ENCODE measurements around the gene DNAH17.
"Not testable (repeated sequence)": the region's sequence is repeated elsewhere in the genome, so short reads cannot be mapped to it uniquely, and the experiment has no call there.

DNAH17 gene

DNA sequence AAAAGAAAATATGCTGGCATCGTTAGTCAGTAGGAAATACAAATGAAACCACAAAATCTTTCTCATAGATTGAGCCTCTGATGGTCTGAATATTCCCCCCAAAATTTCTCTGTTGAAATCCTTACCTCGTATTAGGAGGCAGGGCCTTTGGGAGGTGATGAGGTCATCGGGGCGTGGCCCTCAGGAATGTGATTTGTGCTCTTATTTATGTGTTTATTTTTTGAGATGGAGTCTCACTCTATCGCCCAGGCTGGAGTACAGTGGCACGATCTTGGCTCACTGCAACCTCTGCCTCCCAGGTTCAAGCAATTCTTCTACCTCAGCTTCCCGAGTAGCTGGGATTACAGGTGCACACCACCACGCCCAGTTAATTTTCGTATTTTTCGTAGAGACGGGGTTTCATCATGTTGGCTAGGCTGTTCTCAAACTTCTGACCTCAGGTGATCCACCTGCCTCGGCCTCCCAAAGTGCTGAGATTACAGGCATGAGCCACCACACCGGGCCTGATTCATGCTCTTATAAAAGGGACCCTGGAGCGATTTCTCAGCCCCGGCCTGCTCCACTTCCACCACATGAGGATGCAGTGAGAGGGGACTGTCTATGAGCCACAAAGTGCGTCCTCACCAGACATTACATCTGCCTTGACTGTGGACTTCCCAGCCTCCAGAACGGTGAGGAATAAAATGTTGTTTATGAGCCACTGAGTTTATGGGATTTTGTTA, 53.1 kb downstream of the DNAH17 start:
- DNase-seq: no peak

DNA sequence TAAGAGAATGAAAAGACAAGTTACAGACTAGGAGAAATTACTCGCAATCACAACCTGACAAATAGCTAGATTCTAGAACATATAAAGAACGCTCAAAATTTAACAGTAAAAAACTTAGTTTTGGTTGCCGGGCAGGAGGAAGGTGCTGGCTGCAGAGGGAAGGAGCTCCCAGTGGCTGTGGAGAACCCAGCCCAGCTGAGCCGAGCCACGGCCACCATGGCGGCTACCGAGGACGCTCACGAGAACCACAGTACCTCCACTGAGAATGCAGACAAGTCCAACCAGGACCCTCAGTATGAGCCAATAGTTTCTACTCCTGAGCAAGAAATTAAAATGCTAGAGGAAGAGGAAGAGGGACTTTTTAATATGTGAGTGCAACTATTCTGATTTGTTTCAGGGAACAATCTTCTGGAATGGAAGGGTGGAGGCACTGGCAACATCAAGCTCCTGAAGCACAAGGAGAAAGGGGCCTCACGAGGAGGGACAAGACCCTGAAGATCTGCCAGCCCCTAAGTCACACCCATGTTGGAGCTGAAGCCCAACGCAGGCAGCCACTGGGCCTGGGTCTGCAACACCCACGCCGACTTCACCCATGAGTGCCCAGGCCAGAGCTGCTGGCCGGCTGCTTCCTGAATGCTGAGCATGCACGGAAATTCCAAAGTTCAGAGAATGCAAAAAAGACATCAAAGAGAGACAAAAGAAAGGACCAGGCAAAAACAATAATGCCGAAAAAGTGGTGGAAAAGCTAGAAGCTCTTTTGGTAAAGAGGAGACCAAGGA, 55.0 kb downstream of the DNAH17 start:
- no peak for DNase-seq

DNA sequence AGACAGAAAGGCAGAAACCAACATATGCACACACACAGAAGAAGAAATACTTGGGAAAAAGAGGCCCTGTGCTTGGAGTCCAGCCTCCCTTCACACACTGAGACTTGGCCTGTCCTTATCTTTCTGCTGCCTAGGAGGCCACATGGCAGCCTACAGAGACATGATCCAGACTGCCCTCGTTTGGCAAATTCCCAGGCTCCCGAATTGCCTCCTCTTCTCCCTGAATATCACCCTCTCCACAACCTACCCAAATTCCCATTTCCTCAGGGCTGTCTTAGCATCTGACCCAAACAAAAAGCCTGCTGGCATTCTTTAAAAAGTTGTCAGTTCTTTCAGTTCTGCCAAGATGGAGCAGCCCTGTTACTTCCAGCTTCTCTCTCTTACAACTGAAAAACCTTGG, 59.8 kb downstream of the DNAH17 start:
- no peak for DNase-seq

DNA sequence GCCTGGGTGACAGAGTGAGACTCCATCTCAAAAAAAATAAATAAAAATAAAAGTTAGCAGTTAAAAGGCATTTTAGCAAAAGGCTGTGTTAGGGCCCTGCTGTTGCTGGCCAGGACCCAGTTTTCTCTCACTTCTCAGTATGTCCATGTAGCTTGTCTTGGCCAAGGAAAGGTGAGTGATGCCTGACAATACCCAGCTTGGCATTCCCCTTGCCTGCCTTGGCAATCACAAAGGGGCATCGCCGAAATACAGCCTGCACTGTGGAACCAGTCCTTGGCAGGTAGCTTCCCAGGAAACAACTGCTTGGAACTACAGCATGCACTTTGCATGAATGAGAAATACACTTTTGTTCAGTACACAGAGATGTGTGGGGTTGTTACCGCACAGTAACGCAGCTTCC, 61.7 kb downstream of the DNAH17 start:
- DNase-seq: no peak

DNA sequence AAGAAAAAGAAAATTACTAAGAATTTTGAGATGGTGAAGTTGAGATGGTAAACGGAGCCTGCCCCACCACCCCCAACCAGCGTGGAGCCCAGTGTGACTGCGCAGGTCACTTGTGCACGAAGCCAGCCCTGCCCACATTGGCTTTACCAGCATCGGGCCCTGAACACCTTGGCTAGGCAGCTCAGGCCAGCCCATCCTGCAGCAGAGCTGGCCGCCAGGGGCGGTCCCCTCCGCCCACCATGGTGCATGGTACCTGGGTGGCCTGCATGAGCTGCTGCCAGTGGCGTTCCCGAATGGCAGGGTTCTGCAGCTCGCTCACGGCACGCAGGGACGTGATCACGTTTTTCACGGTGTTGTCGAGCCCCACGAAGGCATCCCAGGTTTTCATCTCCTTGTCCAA, 62.7 kb downstream of the DNAH17 start:
- no peak for DNase-seq

DNA sequence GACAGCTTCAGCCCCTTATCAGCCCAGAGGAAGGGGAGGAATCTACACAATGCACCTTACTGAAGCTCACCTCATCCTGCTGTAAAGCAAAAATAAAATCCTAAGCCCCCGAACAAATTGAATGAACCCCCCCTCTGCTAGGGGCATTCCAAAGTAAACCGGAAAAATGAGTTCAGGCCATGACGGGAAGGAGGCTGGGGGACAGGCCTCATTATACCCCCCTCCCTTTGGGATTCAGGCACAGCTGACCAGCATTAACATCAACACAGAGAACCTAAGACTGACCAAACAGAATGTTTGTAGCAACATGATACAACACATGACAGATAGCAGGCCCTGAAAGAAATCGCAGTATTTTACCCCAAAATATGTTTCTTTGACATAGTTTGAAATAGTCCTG, 64.2 kb downstream of the DNAH17 start:
- DNase-seq: no peak

DNA sequence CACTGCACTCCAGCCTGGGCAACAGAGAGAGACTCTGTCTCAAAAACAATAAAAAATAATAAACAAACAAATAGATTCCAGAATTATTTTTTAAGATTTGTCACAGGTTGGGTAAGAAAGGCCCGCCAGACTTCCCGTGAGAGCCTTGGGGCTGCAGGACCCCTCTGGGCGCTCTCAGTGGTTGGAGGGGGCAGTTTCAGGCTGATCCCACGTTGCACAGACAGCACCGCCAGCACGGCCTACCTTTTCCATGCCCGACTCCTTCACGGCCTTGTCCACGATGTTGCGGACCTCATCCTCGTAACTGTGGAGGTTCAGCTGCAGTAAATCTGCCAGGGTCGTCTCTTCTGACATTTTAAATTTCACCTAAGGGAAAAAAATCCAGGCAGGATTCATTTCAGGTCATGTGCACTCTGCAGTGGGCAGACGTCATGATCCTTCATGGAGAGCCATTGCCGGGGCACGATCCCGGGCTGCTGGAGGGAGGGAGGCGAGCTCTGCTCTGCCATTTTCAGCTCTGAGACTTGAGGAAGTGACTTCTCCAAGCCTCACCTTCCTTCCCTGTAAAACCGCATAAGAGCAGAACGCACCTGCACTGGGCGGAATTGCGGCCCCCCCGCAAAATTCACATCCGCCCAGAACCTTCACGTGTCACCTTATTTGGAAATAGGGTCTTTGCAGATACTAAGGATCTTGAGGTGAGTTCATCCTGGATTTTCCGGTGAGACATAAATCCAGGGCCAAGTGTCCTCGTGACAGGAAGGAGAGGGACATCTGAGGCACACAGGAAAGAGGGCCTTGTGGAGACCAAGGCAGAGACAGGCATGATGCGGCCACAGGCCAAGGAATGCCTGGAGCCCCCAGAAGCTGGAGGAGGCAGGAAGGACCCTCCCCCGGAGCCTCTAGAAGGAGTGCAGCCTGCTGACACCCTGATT, 66.8 kb downstream of the DNAH17 start:
- DNase-seq: no peak

DNA sequence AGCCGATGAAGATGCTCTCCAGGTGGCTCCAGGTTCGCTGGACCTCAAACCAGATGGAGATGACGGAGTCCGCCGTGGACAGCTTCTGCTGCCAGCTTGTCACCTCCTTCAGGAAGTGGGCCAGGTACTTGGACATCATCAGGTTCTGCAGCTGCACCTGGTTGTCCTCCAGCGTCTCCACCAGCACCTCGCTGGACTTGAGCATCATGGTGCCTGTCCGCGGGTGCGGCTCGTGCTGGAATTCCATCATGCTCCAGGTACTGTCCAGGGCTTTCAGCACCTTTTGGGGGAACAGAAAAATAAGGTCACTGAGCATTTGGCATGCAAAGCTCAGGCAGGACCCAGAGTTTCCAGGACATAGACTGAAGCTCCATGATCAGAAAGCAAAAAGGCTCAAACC, 69.7 kb downstream of the DNAH17 start:
- DNase-seq: no peak

DNA sequence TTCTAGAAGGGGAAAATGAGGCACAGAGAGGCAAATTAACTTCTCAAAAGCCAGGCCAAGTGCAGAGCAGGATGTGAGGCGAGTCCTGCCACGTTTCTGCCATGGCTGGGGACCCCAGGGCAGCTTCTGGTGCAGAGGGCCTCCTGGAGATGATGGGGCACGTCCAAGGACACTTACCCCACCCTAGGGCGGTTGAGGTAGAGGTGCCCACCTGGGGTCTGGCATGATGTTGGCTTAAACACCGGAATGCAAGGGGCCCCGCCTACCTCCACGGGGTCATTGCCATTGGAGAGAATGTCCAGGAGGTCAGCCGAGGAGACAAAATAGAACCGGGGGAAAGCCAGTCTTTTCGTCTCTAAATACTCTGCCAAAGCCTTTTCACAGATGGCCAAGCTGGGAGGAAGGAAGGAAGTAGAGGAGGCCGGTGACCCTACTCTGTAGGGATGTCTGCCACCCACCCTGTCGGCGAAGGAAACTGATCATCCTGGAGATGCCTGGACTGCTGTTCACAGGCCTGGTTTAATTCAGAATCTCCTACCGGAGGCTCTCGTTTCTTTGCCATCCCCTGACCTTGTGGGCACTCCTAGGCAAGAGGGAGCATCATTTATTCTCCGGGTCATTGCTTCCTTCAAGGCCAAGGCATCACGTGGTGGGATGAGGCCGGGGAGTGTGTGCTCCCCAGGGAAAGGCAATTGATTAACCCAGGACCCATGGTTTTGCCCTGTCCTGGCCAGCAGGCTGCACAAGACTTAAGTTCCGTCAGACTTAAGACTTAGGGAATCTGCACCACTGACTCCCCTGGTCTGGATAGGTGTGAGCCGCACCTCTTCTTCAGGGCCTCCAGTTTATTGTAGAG, 70.5 kb downstream of the DNAH17 start:
- DNase-seq: no peak

DNA sequence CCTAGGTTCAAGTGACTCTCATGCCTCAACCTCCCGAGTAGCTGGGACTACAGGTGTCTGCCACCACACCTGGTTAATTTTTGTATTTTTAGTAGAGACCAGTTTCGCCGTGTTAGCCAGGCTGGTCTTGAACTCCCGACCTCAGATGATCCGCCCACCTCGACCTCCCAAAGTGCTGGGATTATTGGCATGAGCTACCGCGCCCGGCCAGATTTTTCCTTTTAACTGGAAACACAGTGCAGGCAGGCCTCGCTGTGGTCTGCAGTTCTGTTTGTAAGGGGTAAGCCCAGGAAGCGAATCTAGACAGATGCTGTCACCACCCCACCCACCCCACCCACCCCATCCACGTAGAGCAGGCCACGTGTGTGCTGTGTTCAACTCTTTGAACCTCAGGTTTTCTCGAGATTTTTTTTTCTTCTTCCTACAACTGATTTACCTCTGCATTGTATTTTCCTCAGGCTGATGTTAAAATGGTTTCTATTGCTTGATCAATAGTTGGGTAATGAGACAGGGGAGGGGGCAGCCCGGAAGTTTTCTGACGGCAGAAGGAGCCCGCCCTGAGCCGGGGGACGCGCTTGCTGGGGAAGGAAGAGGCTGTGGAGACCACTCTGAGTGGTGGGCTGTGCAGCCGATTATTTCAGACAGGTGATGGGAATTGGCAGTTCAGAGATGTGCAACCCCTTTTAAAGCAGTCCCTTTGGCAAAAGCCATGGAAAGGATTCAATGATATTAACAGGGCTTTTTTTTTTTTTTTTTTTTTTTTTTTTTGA, 72.9 kb downstream of the DNAH17 start:
- no peak for DNase-seq

DNA sequence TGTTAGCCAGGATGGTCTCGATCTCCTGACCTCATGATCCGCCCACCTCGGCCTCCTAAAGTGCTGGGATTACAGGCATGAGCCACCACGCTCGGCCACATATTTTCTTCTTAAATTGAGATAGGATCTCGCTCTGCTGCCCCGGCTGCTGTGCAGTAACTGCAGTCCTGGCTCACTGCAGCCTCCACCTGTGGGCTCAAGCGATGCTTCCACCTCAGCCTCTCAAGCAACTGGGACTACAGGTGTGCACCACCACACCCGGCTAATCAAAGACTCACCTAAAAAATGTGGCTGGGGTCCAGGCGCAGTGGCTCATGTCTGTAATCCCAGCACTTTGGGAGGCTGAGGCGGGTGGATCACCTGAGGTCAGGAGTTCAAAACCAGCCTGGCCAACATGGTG, 73.8 kb downstream of the DNAH17 start:
- not testable (repeated sequence) for DNase-seq

DNA sequence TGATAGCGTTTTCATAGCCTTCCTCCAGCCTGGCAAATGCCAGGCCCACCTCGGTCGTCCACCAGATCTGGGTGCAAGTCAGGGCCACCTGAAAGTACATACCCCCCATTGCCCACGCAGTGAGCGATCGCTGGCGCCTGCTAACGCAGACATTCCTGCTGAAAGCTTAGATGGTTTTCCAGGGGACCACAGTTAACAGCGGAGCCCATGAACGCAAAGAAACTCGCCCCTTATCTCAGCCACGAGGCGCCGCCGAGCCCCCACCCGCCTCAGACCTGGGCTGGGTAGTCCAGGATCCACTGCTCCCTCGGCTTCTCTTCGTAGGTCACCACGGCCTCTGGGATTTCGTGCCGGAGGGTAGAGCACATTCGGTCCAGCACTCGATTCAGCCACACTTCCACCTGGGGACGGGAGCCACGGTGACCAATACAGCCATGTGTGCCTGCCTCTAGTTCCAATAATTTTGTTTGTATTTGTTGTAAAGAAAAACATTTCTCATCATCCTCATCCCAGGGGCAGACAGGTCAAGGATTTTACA, 74.5 kb downstream of the DNAH17 start:
- no peak for DNase-seq

DNA sequence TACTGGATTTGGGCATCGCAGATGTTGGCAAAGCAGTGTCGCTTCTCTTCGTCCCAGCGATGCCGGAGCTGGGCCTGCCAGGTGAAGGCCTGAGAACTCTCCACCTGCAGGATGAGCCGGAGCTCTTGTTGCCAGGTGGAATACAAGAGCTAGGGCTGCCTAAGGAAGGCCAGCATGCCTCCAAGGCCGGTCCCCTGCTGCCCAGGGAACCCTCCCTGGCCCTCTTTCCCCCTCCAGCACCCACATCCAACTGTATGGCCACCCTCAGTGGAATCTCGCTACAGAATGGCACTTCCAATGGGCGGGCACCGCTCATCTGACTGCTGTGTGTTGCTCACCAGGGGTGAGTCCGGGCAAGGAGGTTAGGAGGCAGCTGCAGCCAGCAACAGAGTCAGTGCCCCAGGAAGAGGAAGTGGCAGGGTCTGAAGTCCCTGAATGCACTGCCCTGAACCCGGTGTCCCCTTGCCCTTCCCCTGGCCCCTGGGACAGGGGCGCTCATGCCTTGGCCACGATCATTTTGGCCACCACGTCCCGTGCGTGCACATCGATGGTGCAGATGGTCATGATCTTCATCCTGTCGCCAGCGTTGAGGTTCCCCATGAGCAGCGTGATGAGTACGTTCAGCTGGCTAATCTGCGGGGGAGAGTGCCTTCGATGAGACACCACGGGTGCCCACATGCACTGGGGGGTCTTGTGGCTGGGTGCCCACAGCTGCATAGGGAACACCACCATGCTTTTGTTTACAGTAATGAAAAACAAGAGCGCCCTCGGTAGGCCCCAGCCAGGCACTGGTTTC, 75.8 kb downstream of the DNAH17 start:
- DNase-seq: no peak

DNA sequence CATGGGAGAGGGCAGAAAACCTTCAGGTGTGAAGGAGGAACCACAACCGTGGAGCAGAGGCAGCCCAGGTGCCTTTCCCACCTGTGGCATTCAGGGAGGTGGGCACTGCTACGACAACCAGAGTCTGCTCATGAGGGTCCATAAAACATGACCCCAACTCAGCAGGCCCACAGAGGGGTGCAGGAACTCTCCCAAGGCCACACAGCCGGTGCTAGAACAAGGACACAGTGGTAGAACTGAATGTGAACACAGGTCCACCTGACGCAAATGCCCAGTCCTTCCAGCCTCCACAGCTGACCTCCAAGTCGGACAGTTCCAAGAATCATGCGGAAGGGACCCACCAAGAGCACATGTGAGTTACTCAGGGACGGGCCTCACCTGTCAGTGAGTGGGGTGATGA, 76.4 kb downstream of the DNAH17 start:
- DNase-seq: no peak

DNA sequence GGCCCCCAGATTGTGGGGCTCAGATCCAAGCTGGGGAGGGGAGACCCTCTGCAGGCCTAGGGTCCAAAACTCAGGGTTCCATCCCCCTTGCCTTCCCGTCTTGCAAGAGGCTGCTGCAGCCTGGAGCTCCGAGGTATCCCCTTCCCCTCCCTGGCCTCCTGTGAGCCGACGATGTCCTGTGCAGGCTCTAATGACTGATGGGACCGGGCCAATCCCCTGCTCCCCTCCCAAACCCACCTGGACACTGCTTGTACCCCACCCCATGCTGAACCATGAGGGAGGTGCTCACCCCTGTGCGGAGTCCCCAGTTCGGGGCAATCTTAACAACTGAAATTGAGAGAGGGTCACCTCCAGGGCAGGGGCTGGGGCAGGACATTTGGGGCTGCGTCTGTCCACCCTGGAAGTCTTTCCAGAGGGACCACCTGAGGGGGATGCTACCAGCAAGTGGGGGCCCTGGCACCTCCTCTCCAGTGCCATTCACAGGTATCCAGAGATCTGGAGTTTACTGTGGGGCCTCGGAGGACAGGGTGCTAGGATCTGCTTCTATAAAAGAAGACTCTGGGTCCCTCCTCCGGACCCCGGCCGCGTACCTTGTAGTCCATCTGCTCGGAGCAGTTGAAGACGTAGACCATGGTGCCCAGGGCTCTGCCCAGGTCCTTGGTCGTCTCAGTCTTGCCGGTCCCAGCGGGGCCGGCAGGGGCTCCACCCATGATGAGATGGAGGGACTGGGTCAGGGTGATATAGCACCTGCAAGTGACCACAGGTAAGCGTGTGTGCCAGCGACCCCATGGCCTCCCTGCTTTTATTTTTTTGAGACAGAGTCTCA, 77.3 kb downstream of the DNAH17 start:
- no peak for DNase-seq

DNA sequence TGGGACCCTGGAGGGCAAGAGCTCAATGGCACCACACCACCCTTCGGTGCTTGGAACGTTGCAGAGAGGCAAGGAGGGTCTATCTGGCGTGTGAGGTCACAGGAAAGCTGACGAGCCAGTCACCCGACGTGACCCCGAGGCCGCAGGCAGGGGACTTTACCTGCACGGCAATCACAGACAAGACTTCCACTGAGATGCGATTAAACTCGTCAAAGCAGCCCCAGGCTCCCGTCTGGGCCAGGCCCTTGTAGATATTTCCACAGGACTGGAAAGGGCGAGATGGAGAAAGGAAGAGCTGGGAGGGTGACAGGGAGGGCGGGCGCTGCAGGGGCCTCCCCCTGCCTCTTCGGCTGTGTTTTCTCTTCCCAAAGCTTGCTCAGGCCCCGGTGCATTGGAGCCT, 78.3 kb downstream of the DNAH17 start:
- DNase-seq: no peak

DNA sequence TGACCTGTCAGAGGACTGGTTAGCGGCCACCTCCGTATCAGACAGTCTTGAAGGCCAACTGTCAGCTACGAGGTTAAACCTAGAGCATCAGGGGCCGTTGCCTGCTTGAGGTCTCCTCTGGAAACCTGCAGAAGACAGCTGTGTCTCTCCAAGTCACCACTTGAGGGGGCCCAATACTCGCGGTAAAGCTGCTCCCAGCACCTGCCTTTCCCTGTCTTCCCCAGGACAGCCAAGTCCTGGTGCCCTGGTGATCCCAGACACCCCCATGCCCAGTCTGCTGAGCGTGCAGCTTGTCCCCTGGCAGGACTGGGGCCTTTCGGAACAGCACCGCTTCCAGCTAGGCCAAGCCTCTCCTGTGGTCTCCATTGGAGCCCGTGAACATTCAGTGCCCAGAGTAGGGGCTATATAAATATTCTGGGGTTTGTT, 80.1 kb downstream of the DNAH17 start:
- peak; percentile 43 to 45 for DNase-seq

DNA sequence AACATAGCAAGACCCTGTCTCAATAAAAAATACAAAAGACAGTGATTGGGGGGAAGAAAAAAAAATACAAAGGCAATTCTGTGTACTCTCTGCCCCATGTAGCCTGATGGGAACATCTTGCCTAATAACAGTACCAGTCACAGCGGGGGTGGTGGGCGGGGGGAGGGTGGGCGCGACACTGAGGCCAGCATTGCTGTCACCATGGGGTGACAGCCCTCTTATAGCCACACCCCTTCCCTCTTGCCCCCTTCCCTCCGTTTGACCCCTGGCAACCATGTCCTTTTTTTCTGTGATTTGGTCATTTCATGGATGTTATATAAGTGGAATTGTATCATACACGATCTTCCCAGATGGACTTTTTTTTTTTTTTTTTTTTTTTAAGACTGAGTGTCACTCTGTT, 80.9 kb downstream of the DNAH17 start:
- no peak for DNase-seq

DNA sequence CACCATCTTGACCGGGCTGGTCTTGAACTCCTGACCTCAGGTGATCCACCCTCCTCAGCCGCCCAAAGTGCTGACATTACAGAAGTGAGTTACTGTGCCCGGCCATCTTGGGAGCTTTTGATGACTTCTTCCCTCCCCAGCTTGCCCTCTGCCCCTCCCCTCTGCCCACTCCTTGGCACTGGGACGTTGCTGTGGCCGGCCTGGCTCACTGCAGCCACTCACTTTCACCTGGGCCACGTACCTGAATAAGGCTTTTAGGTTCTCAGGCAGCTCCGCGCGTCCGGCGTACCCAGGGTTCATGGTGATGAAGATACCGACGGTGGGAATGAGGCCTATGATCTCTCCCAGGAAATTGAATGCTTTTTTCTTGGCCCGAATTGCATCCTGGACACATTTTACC, 81.6 kb downstream of the DNAH17 start:
- no peak for DNase-seq
